Activated T-helper 2 cell treated with anti-CD3 and anti-CD28 coated beads, Interferon-gamma antibody, Interleukin-2, Interleukin-4, amounts not matched to agents 10 μg/mL and 5 μg/mL and 100 μg/mL, durations not matched to agents 14 hours and 24 hours and 36 hours (primary cell): ENCODE data around the gene HRH4. TPM values are rescaled to one million over a fixed set of nuclear protein-coding genes. Genes with fewer than 3 reads are reported as not detected.

Experiments
- total RNA-seq: library from RNA; stranded (reverse); gene quantifications from 2 replicates; pipeline ENCODE4 v1.2.3, GENCODE V29; 2022

HRH4 gene
- total RNA-seq, 1 donor from 2014 or later, result 0.16 TPM

Other genes with a start within 250 kb of the HRH4 start
- gene OSBPL1A, start 62.8 kb upstream of the HRH4 start, total RNA-seq, result 0.39 and 0.98 TPM in 2 replicates
- gene IMPACT, start 34.0 kb upstream of the HRH4 start, total RNA-seq, result 4.5 and 6.2 TPM in 2 replicates